Calu3 (cell line): ENCODE data around the gene ADGRV1. TPM values are rescaled to one million over a fixed set of nuclear protein-coding genes. Genes with fewer than 3 reads are reported as not detected.

Source experiments
- BruUV-seq: library from RNA; stranded (reverse); fragments of 400-500 nt; replicated peaks from 2 replicates; lab custom pipeline; 2021; lab: Mats Ljungman, UMichigan
- CTCF ChIA-PET: fragments of 300-600 bp; sonication (Branson Sonifier 250); formaldehyde crosslinking; loops from one replicate; lab custom pipeline; 2022; ENCODE audit warnings: antibody characterized with exemption; lab: Charles Lee
- DNase-seq: peaks from one replicate; pipeline ENCODE4 v3.0.0; 2022
- H3K27ac Mint-ChIP-seq: one replicate; pipeline ENCODE4 v1.8.0; 2022; ENCODE audit warnings: mixed read lengths; ENCODE audit not compliant: unreplicated experiment
- H3K27me3 Mint-ChIP-seq: one replicate; pipeline ENCODE4 v1.8.0; 2022; ENCODE audit warnings: mixed read lengths; ENCODE audit not compliant: unreplicated experiment
- H3K36me3 Mint-ChIP-seq: one replicate; pipeline ENCODE4 v1.8.0; 2022; ENCODE audit warnings: mild to moderate bottlenecking, moderate library complexity, mixed read lengths; ENCODE audit not compliant: insufficient read depth, unreplicated experiment
- H3K4me1 Mint-ChIP-seq: one replicate; pipeline ENCODE4 v1.8.0; 2022; ENCODE audit warnings: mild to moderate bottlenecking, low read depth, mixed read lengths; ENCODE audit not compliant: unreplicated experiment
- H3K4me3 Mint-ChIP-seq: one replicate; pipeline ENCODE4 v1.8.0; 2022; ENCODE audit warnings: mild to moderate bottlenecking, low read depth, moderate library complexity, mixed read lengths; ENCODE audit not compliant: unreplicated experiment
- H3K9me3 Mint-ChIP-seq: one replicate; pipeline ENCODE4 v1.8.0; 2022; ENCODE audit warnings: low read depth, mixed read lengths; ENCODE audit not compliant: unreplicated experiment
- CTCF ChIP-seq: fragments of 200-600 bp; IDR thresholded peaks from one replicate; pipeline ENCODE4 v1.8.0; 2022; ENCODE audit warnings: antibody characterized with exemption; ENCODE audit not compliant: unreplicated experiment
- intact Hi-C: fragments of 100-400 bp; cut with micrococcal nuclease; formaldehyde crosslinking; loops from one replicate; pipeline ENCODE4 v1.10.0; 2022; ENCODE audit not compliant: unreplicated experiment
- total RNA-seq: library from RNA; stranded (reverse); gene quantifications from 2 replicates; pipeline ENCODE4 v1.2.3, GENCODE V29; 2022

The ADGRV1 gene
- total RNA-seq, 1 experiment from 2014 or later, result 1.8 TPM

GRCh38 chr5:90939211-90939610 lies 380.6 kb downstream of the ADGRV1 start:
- DNase-seq, result no peak
- Mint-ChIP-seq H3K27ac (no peak overlapping the region), H3K4me1 (peaks cover 34% of the 10 kb centered on the region), H3K36me3 (peaks cover 7% of the 10 kb centered on the region), H3K4me3 (no peak overlapping the region), H3K27me3 (no peaks in the 10 kb centered on the region), H3K9me3 (no peaks in the 10 kb centered on the region)
- no peak for TF ChIP-seq CTCF
- intact Hi-C loops, result loop anchor here (10.0 kb wide), 1 partner anchor 476 kb away; no protein-coding TSS in a partner anchor
- CTCF ChIA-PET, result no interaction called here
- BruUV-seq, result no TSS peak

- no TSS peak for BruUV-seq
- DNase-seq, result peak; percentile 42
- Mint-ChIP-seq H3K27me3 (no peaks in the 10 kb centered on the region), H3K36me3 (peaks cover 7% of the 10 kb centered on the region), H3K4me1 (peaks cover 28% of the 10 kb centered on the region), H3K27ac (peak overlapping the region; percentile 7), H3K9me3 (no peaks in the 10 kb centered on the region), H3K4me3 (no peak overlapping the region)
- CTCF ChIA-PET, result no interaction called here
- intact Hi-C loops, result loop anchor here (5.0 kb wide), 1 partner anchor 137 kb away; no protein-coding TSS in a partner anchor
- no peak for TF ChIP-seq CTCF
Observed at GRCh38 chr5:90940227-90940995, 381.8 kb downstream of the ADGRV1 start.

- peaks cover 7% of the 10 kb centered on the region for H3K36me3 Mint-ChIP-seq
Observed at GRCh38 chr5:90941002-90941720, 382.6 kb downstream of the ADGRV1 start.

DNA sequence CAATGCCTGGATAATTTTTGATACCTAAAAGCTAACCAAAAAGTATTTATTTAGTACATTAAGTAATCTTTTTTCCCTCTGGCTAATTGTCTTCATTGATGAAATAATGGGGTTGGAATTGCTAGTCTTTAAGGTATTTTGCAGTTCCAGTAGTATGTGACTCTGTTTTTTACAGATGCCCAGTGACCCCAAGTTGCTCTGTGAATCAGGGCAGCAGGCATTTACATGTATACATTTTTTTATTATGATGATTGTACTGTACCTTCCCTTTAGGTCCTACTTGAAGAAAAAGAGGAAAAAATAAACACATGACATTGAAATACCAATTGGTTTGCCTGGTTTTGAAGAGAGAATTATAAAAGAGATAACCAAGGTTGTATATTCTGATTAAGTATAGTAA lies 385.5 kb downstream of the ADGRV1 start:
- intact Hi-C loops, result loop anchor here (5.0 kb wide), 1 partner anchor 133 kb away; no protein-coding TSS in a partner anchor
- no peak for DNase-seq
- H3K4me1 Mint-ChIP-seq, result peaks cover 43% of the 10 kb centered on the region
- no peak overlapping the region for H3K4me3 Mint-ChIP-seq
- TF ChIP-seq CTCF, result no peak
- H3K36me3 Mint-ChIP-seq, result peaks cover 7% of the 10 kb centered on the region
- BruUV-seq, result no TSS peak
- CTCF ChIA-PET, result no interaction called here
- no peaks in the 10 kb centered on the region for H3K27me3 Mint-ChIP-seq
- H3K9me3 Mint-ChIP-seq, result no peaks in the 10 kb centered on the region
- H3K27ac Mint-ChIP-seq, result no peak overlapping the region

More at GRCh38 chr5:90941002-90941720, 382.6 kb downstream of the ADGRV1 start:
- peaks cover 28% of the 10 kb centered on the region for H3K4me1 Mint-ChIP-seq
- CTCF ChIA-PET, result no interaction called here
- no peak for TF ChIP-seq CTCF
- H3K27ac Mint-ChIP-seq, result no peak overlapping the region
- H3K27me3 Mint-ChIP-seq, result no peaks in the 10 kb centered on the region
- no peak overlapping the region for H3K4me3 Mint-ChIP-seq
- no TSS peak for BruUV-seq
- no peak for DNase-seq
- H3K9me3 Mint-ChIP-seq, result no peaks in the 10 kb centered on the region
- intact Hi-C loops, result loop anchor here (5.0 kb wide), 1 partner anchor 136 kb away; no protein-coding TSS in a partner anchor
